Lower lobe of right lung (tissue), 2 donors: ENCODE measurements around the gene MGAT5. TPM values are rescaled to one million over a fixed set of nuclear protein-coding genes. Genes with fewer than 3 reads are reported as not detected.
A peak's percentile ranks its signal among the peaks of the same experiment; 100 is the strongest.

Experiments
- ATAC-seq, 2 donors: fragments of 200-7000 bp; cut with Tn5 transposase; one replicate each; pipeline ENCODE4 v1.9.1; 2020 to 2022; ENCODE audit warnings: mild to moderate bottlenecking in 2 of 2, moderate library complexity in 2 of 2
- DNase-seq: peaks from one replicate; pipeline ENCODE4 v3.0.0-alpha.2; 2020
- H3K27ac ChIP-seq: fragments of 200-600 bp; one replicate; pipeline ENCODE4 v1.8.0; 2022
- H3K27me3 ChIP-seq: fragments of 200-600 bp; one replicate; pipeline ENCODE4 v1.8.0; 2022; ENCODE audit warnings: low read depth
- H3K36me3 ChIP-seq: fragments of 200-600 bp; one replicate; pipeline ENCODE4 v1.8.0; 2022; ENCODE audit warnings: mild to moderate bottlenecking
- H3K4me1 ChIP-seq: fragments of 200-600 bp; one replicate; pipeline ENCODE4 v1.8.0; 2022
- H3K4me3 ChIP-seq: fragments of 200-600 bp; one replicate; pipeline ENCODE4 v1.8.0; 2022; ENCODE audit warnings: mild to moderate bottlenecking
- H3K9me3 ChIP-seq: fragments of 200-600 bp; one replicate; pipeline ENCODE4 v1.8.0; 2022
- CTCF ChIP-seq: fragments of 200-600 bp; IDR thresholded peaks from one replicate; pipeline ENCODE4 v1.8.0; 2022; ENCODE audit warnings: antibody characterized with exemption, mild to moderate bottlenecking
- intact Hi-C: fragments of 100-400 bp; cut with DNase I; formaldehyde crosslinking; loops from one replicate; pipeline ENCODE4 v1.11.0; 2022
- total RNA-seq: library from RNA; stranded (reverse); fragmentation: NEBNext Ultra II Directional; extraction: Animal tissue kit (Norgen Biotek cat#: 25700); gene quantifications from one replicate; pipeline ENCODE4 v1.2.1, GENCODE V29; 2021
- donor health status: DM: no; HTN: yes; CAD: no; lungs with severe emphysema.

MGAT5 gene
- total RNA-seq, 1 donor from 2014 or later, result 61.7 TPM

DNA sequence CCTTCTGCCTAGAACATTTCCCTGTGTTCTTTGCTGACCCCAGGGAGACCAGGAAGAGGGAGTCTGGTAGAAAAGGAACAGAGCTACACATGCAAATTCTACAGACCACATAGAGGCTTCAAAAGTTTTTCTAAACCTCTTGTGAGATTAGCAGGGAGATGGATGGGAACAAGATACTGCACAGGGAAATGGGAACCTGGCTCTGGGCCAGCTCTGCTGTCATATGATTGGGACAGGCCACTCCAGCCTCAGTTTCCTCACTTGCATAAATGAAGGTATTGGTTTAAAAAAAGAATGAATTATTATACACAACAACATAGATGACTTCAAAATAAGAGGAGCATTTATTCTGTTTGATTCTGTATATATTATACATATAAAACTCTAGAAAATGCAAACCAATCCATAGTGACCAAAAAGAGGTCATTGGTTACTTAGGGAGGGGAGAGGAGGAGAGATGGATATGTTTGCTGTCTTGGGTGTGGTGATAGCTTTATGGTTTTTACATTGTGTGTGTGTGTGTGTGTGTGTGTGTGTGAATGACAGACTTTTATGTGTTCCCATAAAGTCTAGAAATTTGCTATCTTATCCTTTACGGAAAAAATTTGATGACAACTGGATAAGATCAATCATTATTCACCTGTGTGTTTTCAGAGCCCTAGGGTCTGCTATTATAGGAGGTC, 115.5 kb downstream of the MGAT5 start:
- no peak for ATAC-seq

DNA sequence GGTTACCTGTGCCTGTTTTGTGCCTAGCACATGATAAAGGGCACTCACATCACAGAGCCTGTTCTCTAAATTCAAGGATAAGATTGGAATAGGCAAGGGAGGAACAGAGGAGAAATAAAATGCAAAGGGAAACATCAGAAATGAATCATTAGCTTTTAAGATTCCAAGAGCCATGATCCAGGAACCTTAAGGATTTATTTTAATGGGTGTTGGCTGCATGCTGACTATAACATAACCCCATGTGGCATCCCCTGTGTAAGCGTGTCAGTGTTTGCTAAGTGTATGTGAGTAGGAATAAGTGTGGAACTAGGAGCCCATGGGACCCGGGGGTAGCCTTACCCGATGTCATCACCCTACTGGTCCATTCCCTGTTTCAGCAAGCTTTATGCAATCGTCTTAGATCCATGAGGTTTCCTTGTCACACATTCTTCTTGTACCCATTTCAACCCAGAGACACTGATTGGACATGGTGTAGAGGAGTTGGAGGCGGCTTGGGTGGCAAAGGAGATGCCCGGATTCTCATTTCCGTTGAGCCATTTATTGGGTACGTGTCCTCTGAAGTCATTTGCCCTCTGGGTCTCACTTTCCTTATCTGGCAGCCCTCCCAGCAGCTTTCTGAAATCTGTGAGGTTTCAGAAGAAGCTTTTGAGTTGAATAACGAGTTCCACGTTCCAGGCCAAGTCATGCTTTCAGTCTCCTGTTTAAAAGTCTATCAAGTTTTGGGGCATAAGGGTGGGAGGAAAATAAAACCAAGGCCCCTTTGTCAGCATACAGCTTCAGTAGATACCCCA, 117.0 kb downstream of the MGAT5 start:
- ATAC-seq, result no peak
- H3K27me3 ChIP-seq, result no peaks in the 10 kb centered on the region
- intact Hi-C loops, result no loop called here
- no peaks in the 10 kb centered on the region for H3K9me3 ChIP-seq
- no peak overlapping the region for H3K27ac ChIP-seq
- H3K4me1 ChIP-seq, result peaks cover 11% of the 10 kb centered on the region
- TF ChIP-seq CTCF, result no peak
- DNase-seq, result no peak
- no peak overlapping the region for H3K4me3 ChIP-seq
- H3K36me3 ChIP-seq, result no peaks in the 10 kb centered on the region

More for the DNA sequence above, 115.5 kb downstream of the MGAT5 start:
- peaks cover 11% of the 10 kb centered on the region for H3K4me1 ChIP-seq
- no peak for DNase-seq
- intact Hi-C loops, result no loop called here
- no peaks in the 10 kb centered on the region for H3K9me3 ChIP-seq
- no peak overlapping the region for H3K27ac ChIP-seq
- no peaks in the 10 kb centered on the region for H3K36me3 ChIP-seq
- H3K27me3 ChIP-seq, result no peaks in the 10 kb centered on the region
- no peak overlapping the region for H3K4me3 ChIP-seq
- no peak for TF ChIP-seq CTCF

DNA sequence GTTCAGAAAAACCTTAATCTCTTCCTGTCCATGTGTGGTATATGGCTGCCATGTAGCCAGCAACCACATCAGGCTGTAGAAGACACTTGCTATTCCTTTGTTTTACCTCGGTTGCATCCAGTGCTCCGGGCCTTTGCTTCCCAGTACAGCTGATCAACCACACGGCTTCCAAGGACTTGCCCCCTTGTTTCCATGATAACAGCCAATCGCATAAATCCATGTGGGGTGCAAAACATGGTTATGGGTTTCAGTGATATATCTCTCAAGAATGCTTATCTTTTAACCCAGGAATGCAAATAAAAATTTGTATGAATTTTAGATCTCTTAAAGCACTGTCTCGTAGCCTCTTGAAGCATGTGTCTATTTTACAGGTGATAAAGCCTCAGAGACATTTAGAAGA, 118.3 kb downstream of the MGAT5 start:
- Histone ChIP-seq H3K27ac (no peak overlapping the region), H3K27me3 (no peaks in the 10 kb centered on the region), H3K9me3 (no peaks in the 10 kb centered on the region), H3K4me1 (peaks cover 11% of the 10 kb centered on the region), H3K36me3 (no peaks in the 10 kb centered on the region), H3K4me3 (no peak overlapping the region)
- ATAC-seq (no peak), DNase-seq (no peak)
- intact Hi-C loops, result no loop called here
- TF ChIP-seq CTCF, result no peak

- H3K27ac ChIP-seq, result peak overlapping the region; percentile 32
- DNase-seq, result no peak
- no peaks in the 10 kb centered on the region for H3K27me3 ChIP-seq
- ATAC-seq, result peak in 1 of 2 donors; percentile 40
- H3K4me3 ChIP-seq, result no peak overlapping the region
- H3K4me1 ChIP-seq, result peaks cover 11% of the 10 kb centered on the region
- intact Hi-C loops, result no loop called here
- no peaks in the 10 kb centered on the region for H3K9me3 ChIP-seq
- no peak for TF ChIP-seq CTCF
- H3K36me3 ChIP-seq, result no peaks in the 10 kb centered on the region
These were observed 118.8 kb downstream of the MGAT5 start for GRCh38 chr2:134372611-134373131.

- intact Hi-C loops, result no loop called here
- Histone ChIP-seq H3K9me3 (no peaks in the 10 kb centered on the region), H3K27me3 (no peaks in the 10 kb centered on the region), H3K27ac (no peak overlapping the region), H3K36me3 (no peaks in the 10 kb centered on the region), H3K4me1 (peaks cover 11% of the 10 kb centered on the region), H3K4me3 (no peak overlapping the region)
- DNase-seq, result no peak
- peak; percentile 12 to 17 for ATAC-seq
- no peak for TF ChIP-seq CTCF
These were observed 122.1 kb downstream of the MGAT5 start for GRCh38 chr2:134375935-134376334.
